ENCODE results near the gene CSN3.
"Not testable (repeated sequence)": the region's sequence is repeated elsewhere in the genome, so short reads cannot be mapped to it uniquely, and the experiment has no call there.

CSN3 gene

GRCh38 chr4:70242297-70242696 is at the start of gene CSN3:
Gene CSN3 (plus strand): TSS chr4:70242597. CDS start chr4:70244820, 2,223 bp downstream.
- not testable (repeated sequence) for DNase-seq (ENCODE audit: low spot score)

GRCh38 chr4:70192895-70193294 is 49.5 kb upstream of the CSN3 start:
- DNase-seq (ENCODE audit: low spot score), result no peak
- TF ChIP-seq CTCF (IDR thresholded peaks at IDR 0.05; ENCODE audit: extremely low read depth, missing control alignments), result no peak

- TF ChIP-seq CTCF (IDR thresholded peaks at IDR 0.05; ENCODE audit: extremely low read depth, missing control alignments), result no peak
- no peak for DNase-seq (ENCODE audit: low spot score)
Measured at GRCh38 chr4:70195425-70195824, 47.0 kb upstream of the CSN3 start, which contains the start of gene ODAM. Gene ODAM (plus strand): TSS chr4:70195725. CDS start chr4:70196544, 819 bp downstream.

- DNase-seq (ENCODE audit: low spot score), result no peak
- TF ChIP-seq CTCF (IDR thresholded peaks at IDR 0.05; ENCODE audit: extremely low read depth, missing control alignments), result no peak
Measured at GRCh38 chr4:70196857-70197256, 45.5 kb upstream of the CSN3 start.

- TF ChIP-seq CTCF (IDR thresholded peaks at IDR 0.05; ENCODE audit: extremely low read depth, missing control alignments), result no peak
- no peak for DNase-seq (ENCODE audit: low spot score)
Measured at GRCh38 chr4:70197842-70198241, 44.6 kb upstream of the CSN3 start.

GRCh38 chr4:70203601-70204000 is 38.8 kb upstream of the CSN3 start:
- no peak for DNase-seq (ENCODE audit: low spot score)
- no peak for TF ChIP-seq CTCF (IDR thresholded peaks at IDR 0.05; ENCODE audit: extremely low read depth, missing control alignments)

GRCh38 chr4:70212752-70213151 is 29.6 kb upstream of the CSN3 start:
- DNase-seq (ENCODE audit: low spot score), result not testable (repeated sequence)

- not testable (repeated sequence) for DNase-seq (ENCODE audit: low spot score)
Measured at GRCh38 chr4:70216109-70216508, 26.3 kb upstream of the CSN3 start.

- DNase-seq (ENCODE audit: low spot score), result not testable (repeated sequence)
Measured at GRCh38 chr4:70216550-70216949, 25.8 kb upstream of the CSN3 start.

GRCh38 chr4:70221389-70221788 is 21.0 kb upstream of the CSN3 start:
- DNase-seq (ENCODE audit: low spot score), result not testable (repeated sequence)

- DNase-seq (ENCODE audit: low spot score), result not testable (repeated sequence)
Measured at GRCh38 chr4:70221818-70222217, 20.6 kb upstream of the CSN3 start.

Data from GM20000 (cell line).